Nephron progenitor cell (in vitro differentiated cells): ENCODE results near the gene CCDC69.
A peak's percentile ranks its signal among the peaks of the same experiment; 100 is the strongest.

Experiments used
- DNase-seq: peaks from one replicate; pipeline ENCODE4 v3.0.0; 2021
- H3K27ac Mint-ChIP-seq: 2 replicates; pipeline ENCODE4 v1.8.0; 2021; ENCODE audit warnings: mild to moderate bottlenecking, moderate library complexity, mixed read lengths
- H3K27me3 Mint-ChIP-seq: 2 replicates; pipeline ENCODE4 v1.8.0; 2021; ENCODE audit warnings: mild to moderate bottlenecking, low read depth, mixed read lengths; ENCODE audit not compliant: poor library complexity
- H3K36me3 Mint-ChIP-seq: 2 replicates; pipeline ENCODE4 v1.8.0; 2021; ENCODE audit warnings: low read depth, mixed read lengths
- H3K4me1 Mint-ChIP-seq: 2 replicates; pipeline ENCODE4 v1.8.0; 2021; ENCODE audit warnings: mixed read lengths
- H3K4me3 Mint-ChIP-seq: 2 replicates; pipeline ENCODE4 v1.8.0; 2021; ENCODE audit warnings: mild to moderate bottlenecking, moderate library complexity, mixed read lengths
- H3K9me3 Mint-ChIP-seq: 2 replicates; pipeline ENCODE4 v1.8.0; 2021; ENCODE audit warnings: mild to moderate bottlenecking, moderate library complexity, mixed read lengths
- CTCF ChIP-seq: fragments of 200-600 bp; sonication (generic); IDR thresholded peaks from 2 replicates; pipeline ENCODE4 v1.5.0; 2021; ENCODE audit warnings: antibody characterized with exemption

CCDC69 gene

DNA sequence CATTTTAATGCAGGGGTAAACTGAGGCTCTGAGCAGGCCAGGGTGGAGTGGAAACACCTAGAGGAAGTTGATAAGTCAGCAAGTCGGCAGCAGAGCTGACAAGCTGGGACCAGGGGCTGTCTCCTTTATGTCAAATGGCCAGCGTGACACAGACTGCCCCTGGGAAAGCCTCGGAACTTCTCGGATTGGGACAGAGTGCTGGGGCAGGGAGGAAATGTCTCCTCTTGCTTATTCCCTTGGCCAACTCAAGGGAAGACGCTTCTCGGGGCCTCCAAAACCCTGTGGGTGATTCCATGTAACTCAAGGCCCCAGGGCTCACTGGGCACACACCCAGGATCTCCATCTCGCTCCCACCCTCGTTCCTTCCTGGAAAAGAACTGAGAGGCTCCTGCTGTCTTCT lies 40.9 kb downstream of the CCDC69 start:
- Mint-ChIP-seq H3K4me1 (peaks cover 35% of the 10 kb centered on the region), H3K27ac (no peak overlapping the region), H3K36me3 (peaks cover 2% of the 10 kb centered on the region), H3K4me3 (no peak overlapping the region), H3K9me3 (peaks cover 2% of the 10 kb centered on the region), H3K27me3 (peaks cover 9% of the 10 kb centered on the region)
- TF ChIP-seq CTCF: no peak
- DNase-seq: no peak

DNA sequence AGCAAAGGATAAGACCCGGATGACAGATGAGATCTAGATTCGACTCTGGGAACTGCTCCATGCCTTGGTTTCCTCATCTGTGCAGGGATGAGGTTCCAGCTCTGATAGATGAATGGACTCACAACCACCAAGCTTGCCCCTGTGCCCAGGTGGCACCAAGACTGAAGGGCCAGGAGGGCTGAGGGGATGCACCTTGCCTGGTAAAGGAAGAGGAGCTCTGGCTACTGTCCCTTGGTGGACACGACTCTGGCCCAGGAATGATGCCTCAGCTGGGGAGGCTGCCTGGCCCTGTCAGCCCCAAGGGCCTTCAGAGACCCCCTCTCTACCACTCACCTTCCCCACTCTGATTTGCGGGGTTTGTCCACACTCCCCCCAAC lies 41.4 kb downstream of the CCDC69 start:
- DNase-seq: no peak
- no peak for TF ChIP-seq CTCF
- Mint-ChIP-seq H3K4me3 (no peak overlapping the region), H3K27ac (no peak overlapping the region), H3K9me3 (no peaks in the 10 kb centered on the region), H3K27me3 (peaks cover 13% of the 10 kb centered on the region), H3K4me1 (peaks cover 35% of the 10 kb centered on the region), H3K36me3 (no peaks in the 10 kb centered on the region)

GRCh38 chr5:151181818-151182523 lies 41.9 kb downstream of the CCDC69 start:
- Mint-ChIP-seq H3K4me1 (peaks cover 35% of the 10 kb centered on the region), H3K27me3 (peaks cover 9% of the 10 kb centered on the region), H3K4me3 (no peak overlapping the region), H3K36me3 (no peaks in the 10 kb centered on the region), H3K27ac (peak overlapping the region; percentile 53), H3K9me3 (no peaks in the 10 kb centered on the region)
- TF ChIP-seq CTCF: no peak
- DNase-seq: no peak

GRCh38 chr5:151180291-151180690 lies 43.6 kb downstream of the CCDC69 start:
- no peak for TF ChIP-seq CTCF
- Mint-ChIP-seq H3K4me1 (peaks cover 24% of the 10 kb centered on the region), H3K27ac (no peak overlapping the region), H3K27me3 (peaks cover 12% of the 10 kb centered on the region), H3K4me3 (no peak overlapping the region), H3K9me3 (no peaks in the 10 kb centered on the region), H3K36me3 (no peaks in the 10 kb centered on the region)
- no peak for DNase-seq

- no peak for TF ChIP-seq CTCF
- H3K27ac Mint-ChIP-seq: no peak overlapping the region
- no peak for DNase-seq
- H3K36me3 Mint-ChIP-seq: no peaks in the 10 kb centered on the region
- H3K4me3 Mint-ChIP-seq: no peak overlapping the region
- H3K9me3 Mint-ChIP-seq: no peaks in the 10 kb centered on the region
- peaks cover 22% of the 10 kb centered on the region for H3K4me1 Mint-ChIP-seq
- H3K27me3 Mint-ChIP-seq: peaks cover 12% of the 10 kb centered on the region
Observed at GRCh38 chr5:151179489-151179840, 44.4 kb downstream of the CCDC69 start.

- Mint-ChIP-seq H3K27ac (no peak overlapping the region), H3K4me3 (no peak overlapping the region), H3K4me1 (peaks cover 17% of the 10 kb centered on the region), H3K9me3 (no peaks in the 10 kb centered on the region), H3K27me3 (peaks cover 12% of the 10 kb centered on the region), H3K36me3 (no peaks in the 10 kb centered on the region)
- no peak for TF ChIP-seq CTCF
- no peak for DNase-seq
Observed at GRCh38 chr5:151178777-151179488, 45.0 kb downstream of the CCDC69 start.
